K562 (cell line): ENCODE results near the gene DCST1. TPM values are rescaled to one million over a fixed set of nuclear protein-coding genes. Genes with fewer than 3 reads are reported as not detected.

Experiments used
- CHCHD3 ChIP-seq: fragments of 250-450 bp; sonication (Bioruptor Pico); IDR thresholded peaks from 2 replicates; pipeline ENCODE4 v2.1.2; 2022; ENCODE audit warnings: mild to moderate bottlenecking
- NCOA2 ChIP-seq, 2 experiments: fragments of 450-650 bp; IDR thresholded peaks; 2 replicates each; pipeline ENCODE4 v1.6.1; 2018; ENCODE audit warnings: mild to moderate bottlenecking in 2 of 2, moderate library complexity in 1 of 2; ENCODE audit not compliant: partially characterized antibody in 2 of 2
- PURB ChIP-seq: sonication (generic); formaldehyde crosslinking; IDR thresholded peaks from 2 replicates; pipeline ENCODE4 v1.9.0; 2021; ENCODE audit warnings: low read depth, mild to moderate bottlenecking, missing genetic modification reagents
- RBBP5 ChIP-seq: fragments of 200-600 bp; sonication (generic); IDR thresholded peaks from 2 replicates; pipeline ENCODE4 v1.6.1; 2012; ENCODE audit warnings: borderline replicate concordance, mild to moderate bottlenecking, low read length, control low read depth, inconsistent platforms; ENCODE audit not compliant: insufficient read depth, poor library complexity, severe bottlenecking
- RBM17 ChIP-seq: fragments of 200-400 bp; formaldehyde crosslinking; IDR thresholded peaks from 2 replicates; pipeline ENCODE4 v1.6.1; 2017; ENCODE audit warnings: low read depth, mild to moderate bottlenecking, low read length, borderline replicate concordance
- TAF1 ChIP-seq: IDR thresholded peaks from 2 replicates; pipeline ENCODE4 v1.6.1; 2011; ENCODE audit warnings: mild to moderate bottlenecking, low read length, moderate library complexity; ENCODE audit not compliant: insufficient read depth, control insufficient read depth, severe bottlenecking; ENCODE audit errors: extremely low read depth
- XRCC4 ChIP-seq: IDR thresholded peaks from one replicate; pipeline ENCODE4 v1.6.1; 2011; ENCODE audit not compliant: insufficient read depth, insufficient read length; ENCODE audit errors: extremely low read depth
- ZBED1 ChIP-seq: IDR thresholded peaks from 2 replicates; pipeline ENCODE4 v1.6.1; 2014
- ZNF324 ChIP-seq: fragments of 250-450 bp; sonication (Bioruptor Pico); IDR thresholded peaks from 2 replicates; pipeline ENCODE4 v1.4.0; 2020; ENCODE audit warnings: mild to moderate bottlenecking
- ZNF551 ChIP-seq: fragments of 250-450 bp; sonication (Bioruptor Pico); IDR thresholded peaks from 2 replicates; pipeline ENCODE4 v1.5.0; 2021; ENCODE audit warnings: mild to moderate bottlenecking, moderate library complexity
- ZNF586 ChIP-seq: fragments of 450-650 bp; formaldehyde crosslinking; conservative IDR thresholded peaks from 2 replicates; pipeline ENCODE4 v1.4.0; 2020; ENCODE audit warnings: mild to moderate bottlenecking, moderate library complexity
- ZNF75A ChIP-seq: fragments of 450-650 bp; formaldehyde crosslinking; IDR thresholded peaks from 2 replicates; pipeline ENCODE4 v1.4.0; 2020; ENCODE audit warnings: mild to moderate bottlenecking
- polyA plus RNA-seq, 8 experiments: library from polyadenylated mRNA; depleted of rRNA in 4 of 8; stranded (reverse) in 5 of 8; unstranded in 3 of 8; fragments of >200 nt; fragmentation: Nextera tagmentation in 2 of 8; fragmentation: Illumina TruSeq in 1 of 8; extraction: Ambion mirVana in 2 of 8; extraction: Trizol in 1 of 8; gene quantifications; 2 replicates each; pipeline versions ENCODE4 v1.2.1 to v1.2.3, GENCODE V29; 2011 to 2014; ENCODE audit warnings: inconsistent platforms in 1 of 8, missing spikeins in 1 of 8
- total RNA-seq, 7 experiments: library from RNA; depleted of rRNA in 6 of 7; stranded (reverse); fragments of >200 nt in 6 of 7; fragmentation: Illumina TruSeq in 2 of 7; extraction: Trizol in 2 of 7; gene quantifications; 2 replicates each; pipeline versions ENCODE4 v1.2.1 to v1.2.3, GENCODE V29; 2011 to 2021; ENCODE audit warnings: low replicate concordance in 1 of 7
- TF ChIP-seq, protein P1 (sequence below): sonication (generic); formaldehyde crosslinking; IDR thresholded peaks from 2 replicates; pipeline ENCODE4 v1.8.0; 2022; ENCODE audit warnings: missing genetic modification reagents, mild to moderate bottlenecking, borderline replicate concordance
- TF ChIP-seq, protein P2 (sequence below), 2 experiments: fragments of 450-650 bp; IDR thresholded peaks; 2 replicates each; pipeline ENCODE4 v1.6.1; 2018; ENCODE audit warnings: mild to moderate bottlenecking in 2 of 2, low read depth in 1 of 2; ENCODE audit not compliant: partially characterized antibody in 2 of 2
- TF ChIP-seq, protein P3 (sequence below): sonication (generic); formaldehyde crosslinking; IDR thresholded peaks from 2 replicates; pipeline ENCODE4 v1.8.0; 2022; ENCODE audit warnings: mild to moderate bottlenecking, missing genetic modification reagents
- TF ChIP-seq, protein P4 (sequence below): fragments of 250-450 bp; sonication (Bioruptor Pico); IDR thresholded peaks from 2 replicates; pipeline ENCODE4 v1.5.0; 2020; ENCODE audit warnings: mild to moderate bottlenecking

DCST1 gene
- total and polyA plus RNA-seq, 9 of the 15 experiments (the other 6 are each of a cell fraction or from before 2014, with no cell fraction given), result not detected

DNA sequence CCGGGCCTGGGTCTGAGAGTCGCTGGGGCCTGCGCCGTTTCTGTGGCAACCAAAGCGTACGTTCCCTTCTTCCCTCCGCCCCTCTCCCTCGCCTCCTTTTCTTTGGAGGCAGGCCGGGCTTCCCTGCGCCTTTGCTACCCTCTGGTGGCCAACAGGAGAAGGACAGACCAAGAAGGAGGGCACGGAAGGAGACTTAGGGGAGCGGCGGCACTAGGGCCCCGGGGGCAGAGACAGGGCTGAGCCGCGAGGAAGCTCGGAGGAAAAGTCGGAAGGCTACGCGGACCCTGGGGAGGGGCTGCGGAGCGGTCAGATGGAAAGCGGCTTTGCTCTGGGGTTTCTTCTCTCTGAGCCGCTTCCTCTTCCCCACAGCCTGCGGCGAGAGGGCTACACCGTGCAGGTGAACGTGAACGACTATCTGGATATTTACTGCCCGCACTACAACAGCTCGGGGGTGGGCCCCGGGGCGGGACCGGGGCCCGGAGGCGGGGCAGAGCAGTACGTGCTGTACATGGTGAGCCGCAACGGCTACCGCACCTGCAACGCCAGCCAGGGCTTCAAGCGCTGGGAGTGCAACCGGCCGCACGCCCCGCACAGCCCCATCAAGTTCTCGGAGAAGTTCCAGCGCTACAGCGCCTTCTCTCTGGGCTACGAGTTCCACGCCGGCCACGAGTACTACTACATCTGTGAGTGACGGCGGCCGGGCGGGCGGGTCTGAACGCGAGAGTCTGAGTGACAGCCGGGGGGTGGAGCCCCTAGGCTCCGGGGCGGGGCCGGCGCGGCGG lies 51.3 kb downstream of the DCST1 start (continued):
- TF ChIP-seq, protein P1, sequence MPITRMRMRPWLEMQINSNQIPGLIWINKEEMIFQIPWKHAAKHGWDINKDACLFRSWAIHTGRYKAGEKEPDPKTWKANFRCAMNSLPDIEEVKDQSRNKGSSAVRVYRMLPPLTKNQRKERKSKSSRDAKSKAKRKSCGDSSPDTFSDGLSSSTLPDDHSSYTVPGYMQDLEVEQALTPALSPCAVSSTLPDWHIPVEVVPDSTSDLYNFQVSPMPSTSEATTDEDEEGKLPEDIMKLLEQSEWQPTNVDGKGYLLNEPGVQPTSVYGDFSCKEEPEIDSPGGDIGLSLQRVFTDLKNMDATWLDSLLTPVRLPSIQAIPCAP (CRISPR knock-in tag), result no peak
- TF ChIP-seq TAF1 (peak; percentile 40), ZNF75A (CRISPR knock-in tag) (no peak), NCOA2 (IDR thresholded peaks at IDR 0.05; ENCODE audit: partially characterized antibody in 2 of 2) (no peak), XRCC4 (no peak), ZNF324 (CRISPR knock-in tag) (no peak), RBBP5 (no peak), ZBED1 (no peak), RBM17 (no peak), PURB (CRISPR knock-in tag) (no peak), ZNF551 (CRISPR knock-in tag) (no peak), CHCHD3 (CRISPR knock-in tag) (no peak), ZNF586 (CRISPR knock-in tag) (no peak)
- TF ChIP-seq, protein P2, sequence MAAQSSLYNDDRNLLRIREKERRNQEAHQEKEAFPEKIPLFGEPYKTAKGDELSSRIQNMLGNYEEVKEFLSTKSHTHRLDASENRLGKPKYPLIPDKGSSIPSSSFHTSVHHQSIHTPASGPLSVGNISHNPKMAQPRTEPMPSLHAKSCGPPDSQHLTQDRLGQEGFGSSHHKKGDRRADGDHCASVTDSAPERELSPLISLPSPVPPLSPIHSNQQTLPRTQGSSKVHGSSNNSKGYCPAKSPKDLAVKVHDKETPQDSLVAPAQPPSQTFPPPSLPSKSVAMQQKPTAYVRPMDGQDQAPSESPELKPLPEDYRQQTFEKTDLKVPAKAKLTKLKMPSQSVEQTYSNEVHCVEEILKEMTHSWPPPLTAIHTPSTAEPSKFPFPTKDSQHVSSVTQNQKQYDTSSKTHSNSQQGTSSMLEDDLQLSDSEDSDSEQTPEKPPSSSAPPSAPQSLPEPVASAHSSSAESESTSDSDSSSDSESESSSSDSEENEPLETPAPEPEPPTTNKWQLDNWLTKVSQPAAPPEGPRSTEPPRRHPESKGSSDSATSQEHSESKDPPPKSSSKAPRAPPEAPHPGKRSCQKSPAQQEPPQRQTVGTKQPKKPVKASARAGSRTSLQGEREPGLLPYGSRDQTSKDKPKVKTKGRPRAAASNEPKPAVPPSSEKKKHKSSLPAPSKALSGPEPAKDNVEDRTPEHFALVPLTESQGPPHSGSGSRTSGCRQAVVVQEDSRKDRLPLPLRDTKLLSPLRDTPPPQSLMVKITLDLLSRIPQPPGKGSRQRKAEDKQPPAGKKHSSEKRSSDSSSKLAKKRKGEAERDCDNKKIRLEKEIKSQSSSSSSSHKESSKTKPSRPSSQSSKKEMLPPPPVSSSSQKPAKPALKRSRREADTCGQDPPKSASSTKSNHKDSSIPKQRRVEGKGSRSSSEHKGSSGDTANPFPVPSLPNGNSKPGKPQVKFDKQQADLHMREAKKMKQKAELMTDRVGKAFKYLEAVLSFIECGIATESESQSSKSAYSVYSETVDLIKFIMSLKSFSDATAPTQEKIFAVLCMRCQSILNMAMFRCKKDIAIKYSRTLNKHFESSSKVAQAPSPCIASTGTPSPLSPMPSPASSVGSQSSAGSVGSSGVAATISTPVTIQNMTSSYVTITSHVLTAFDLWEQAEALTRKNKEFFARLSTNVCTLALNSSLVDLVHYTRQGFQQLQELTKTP (IDR thresholded peaks at IDR 0.05; ENCODE audit: low read depth in 1 of 2, partially characterized antibody in 2 of 2), result peak in 1 of 2 experiments; percentile 34
- TF ChIP-seq, protein P3, sequence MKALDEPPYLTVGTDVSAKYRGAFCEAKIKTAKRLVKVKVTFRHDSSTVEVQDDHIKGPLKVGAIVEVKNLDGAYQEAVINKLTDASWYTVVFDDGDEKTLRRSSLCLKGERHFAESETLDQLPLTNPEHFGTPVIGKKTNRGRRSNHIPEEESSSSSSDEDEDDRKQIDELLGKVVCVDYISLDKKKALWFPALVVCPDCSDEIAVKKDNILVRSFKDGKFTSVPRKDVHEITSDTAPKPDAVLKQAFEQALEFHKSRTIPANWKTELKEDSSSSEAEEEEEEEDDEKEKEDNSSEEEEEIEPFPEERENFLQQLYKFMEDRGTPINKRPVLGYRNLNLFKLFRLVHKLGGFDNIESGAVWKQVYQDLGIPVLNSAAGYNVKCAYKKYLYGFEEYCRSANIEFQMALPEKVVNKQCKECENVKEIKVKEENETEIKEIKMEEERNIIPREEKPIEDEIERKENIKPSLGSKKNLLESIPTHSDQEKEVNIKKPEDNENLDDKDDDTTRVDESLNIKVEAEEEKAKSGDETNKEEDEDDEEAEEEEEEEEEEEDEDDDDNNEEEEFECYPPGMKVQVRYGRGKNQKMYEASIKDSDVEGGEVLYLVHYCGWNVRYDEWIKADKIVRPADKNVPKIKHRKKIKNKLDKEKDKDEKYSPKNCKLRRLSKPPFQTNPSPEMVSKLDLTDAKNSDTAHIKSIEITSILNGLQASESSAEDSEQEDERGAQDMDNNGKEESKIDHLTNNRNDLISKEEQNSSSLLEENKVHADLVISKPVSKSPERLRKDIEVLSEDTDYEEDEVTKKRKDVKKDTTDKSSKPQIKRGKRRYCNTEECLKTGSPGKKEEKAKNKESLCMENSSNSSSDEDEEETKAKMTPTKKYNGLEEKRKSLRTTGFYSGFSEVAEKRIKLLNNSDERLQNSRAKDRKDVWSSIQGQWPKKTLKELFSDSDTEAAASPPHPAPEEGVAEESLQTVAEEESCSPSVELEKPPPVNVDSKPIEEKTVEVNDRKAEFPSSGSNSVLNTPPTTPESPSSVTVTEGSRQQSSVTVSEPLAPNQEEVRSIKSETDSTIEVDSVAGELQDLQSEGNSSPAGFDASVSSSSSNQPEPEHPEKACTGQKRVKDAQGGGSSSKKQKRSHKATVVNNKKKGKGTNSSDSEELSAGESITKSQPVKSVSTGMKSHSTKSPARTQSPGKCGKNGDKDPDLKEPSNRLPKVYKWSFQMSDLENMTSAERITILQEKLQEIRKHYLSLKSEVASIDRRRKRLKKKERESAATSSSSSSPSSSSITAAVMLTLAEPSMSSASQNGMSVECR (CRISPR knock-in tag), result no peak
- TF ChIP-seq, protein P4, sequence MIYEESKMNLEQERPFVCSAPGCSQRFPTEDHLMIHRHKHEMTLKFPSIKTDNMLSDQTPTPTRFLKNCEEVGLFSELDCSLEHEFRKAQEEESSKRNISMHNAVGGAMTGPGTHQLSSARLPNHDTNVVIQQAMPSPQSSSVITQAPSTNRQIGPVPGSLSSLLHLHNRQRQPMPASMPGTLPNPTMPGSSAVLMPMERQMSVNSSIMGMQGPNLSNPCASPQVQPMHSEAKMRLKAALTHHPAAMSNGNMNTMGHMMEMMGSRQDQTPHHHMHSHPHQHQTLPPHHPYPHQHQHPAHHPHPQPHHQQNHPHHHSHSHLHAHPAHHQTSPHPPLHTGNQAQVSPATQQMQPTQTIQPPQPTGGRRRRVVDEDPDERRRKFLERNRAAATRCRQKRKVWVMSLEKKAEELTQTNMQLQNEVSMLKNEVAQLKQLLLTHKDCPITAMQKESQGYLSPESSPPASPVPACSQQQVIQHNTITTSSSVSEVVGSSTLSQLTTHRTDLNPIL (CRISPR knock-in tag), result no peak
